ENCODE data around the gene BICD1. TPM values are rescaled to one million over a fixed set of nuclear protein-coding genes. Genes with fewer than 3 reads are reported as not detected.

The BICD1 gene
- total RNA-seq, 1 donor from 2014 or later: 38.6 TPM

DNA sequence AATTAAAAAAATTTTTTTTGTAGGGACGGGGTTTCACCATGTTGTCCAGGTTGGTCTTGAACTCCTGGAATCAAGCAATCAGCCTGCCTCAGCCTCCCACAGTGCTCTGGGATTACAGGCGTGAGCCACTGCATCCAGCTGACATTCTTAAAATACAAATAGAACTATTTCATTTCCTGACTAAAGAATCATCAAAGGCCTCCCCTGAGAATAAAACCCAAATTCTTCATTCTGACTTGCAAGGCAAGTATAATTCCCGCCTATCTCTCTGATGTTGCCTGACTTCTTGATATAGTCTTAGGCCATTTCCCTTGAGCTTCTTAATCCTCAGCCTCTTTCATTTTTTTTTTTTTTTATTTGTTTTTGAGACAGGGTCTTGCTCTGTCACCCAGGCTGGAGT, 4.4 kb upstream of the BICD1 start:
- Mint-ChIP-seq H3K27ac (no peak overlapping the region), H3K4me1 (peaks cover 12% of the 10 kb centered on the region), H3K36me3 (no peaks in the 10 kb centered on the region), H3K9me3 (no peaks in the 10 kb centered on the region), H3K27me3 (ENCODE audit: low read depth) (no peaks in the 10 kb centered on the region), H3K4me3 (no peak overlapping the region)
- TF ChIP-seq, protein P1, sequence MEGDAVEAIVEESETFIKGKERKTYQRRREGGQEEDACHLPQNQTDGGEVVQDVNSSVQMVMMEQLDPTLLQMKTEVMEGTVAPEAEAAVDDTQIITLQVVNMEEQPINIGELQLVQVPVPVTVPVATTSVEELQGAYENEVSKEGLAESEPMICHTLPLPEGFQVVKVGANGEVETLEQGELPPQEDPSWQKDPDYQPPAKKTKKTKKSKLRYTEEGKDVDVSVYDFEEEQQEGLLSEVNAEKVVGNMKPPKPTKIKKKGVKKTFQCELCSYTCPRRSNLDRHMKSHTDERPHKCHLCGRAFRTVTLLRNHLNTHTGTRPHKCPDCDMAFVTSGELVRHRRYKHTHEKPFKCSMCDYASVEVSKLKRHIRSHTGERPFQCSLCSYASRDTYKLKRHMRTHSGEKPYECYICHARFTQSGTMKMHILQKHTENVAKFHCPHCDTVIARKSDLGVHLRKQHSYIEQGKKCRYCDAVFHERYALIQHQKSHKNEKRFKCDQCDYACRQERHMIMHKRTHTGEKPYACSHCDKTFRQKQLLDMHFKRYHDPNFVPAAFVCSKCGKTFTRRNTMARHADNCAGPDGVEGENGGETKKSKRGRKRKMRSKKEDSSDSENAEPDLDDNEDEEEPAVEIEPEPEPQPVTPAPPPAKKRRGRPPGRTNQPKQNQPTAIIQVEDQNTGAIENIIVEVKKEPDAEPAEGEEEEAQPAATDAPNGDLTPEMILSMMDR (IDR thresholded peaks at IDR 0.05; ENCODE audit: unreplicated experiment): no peak
- DNase-seq (ENCODE audit: low spot score in 2 of 2, unreplicated experiment in 2 of 2): no peak

DNA sequence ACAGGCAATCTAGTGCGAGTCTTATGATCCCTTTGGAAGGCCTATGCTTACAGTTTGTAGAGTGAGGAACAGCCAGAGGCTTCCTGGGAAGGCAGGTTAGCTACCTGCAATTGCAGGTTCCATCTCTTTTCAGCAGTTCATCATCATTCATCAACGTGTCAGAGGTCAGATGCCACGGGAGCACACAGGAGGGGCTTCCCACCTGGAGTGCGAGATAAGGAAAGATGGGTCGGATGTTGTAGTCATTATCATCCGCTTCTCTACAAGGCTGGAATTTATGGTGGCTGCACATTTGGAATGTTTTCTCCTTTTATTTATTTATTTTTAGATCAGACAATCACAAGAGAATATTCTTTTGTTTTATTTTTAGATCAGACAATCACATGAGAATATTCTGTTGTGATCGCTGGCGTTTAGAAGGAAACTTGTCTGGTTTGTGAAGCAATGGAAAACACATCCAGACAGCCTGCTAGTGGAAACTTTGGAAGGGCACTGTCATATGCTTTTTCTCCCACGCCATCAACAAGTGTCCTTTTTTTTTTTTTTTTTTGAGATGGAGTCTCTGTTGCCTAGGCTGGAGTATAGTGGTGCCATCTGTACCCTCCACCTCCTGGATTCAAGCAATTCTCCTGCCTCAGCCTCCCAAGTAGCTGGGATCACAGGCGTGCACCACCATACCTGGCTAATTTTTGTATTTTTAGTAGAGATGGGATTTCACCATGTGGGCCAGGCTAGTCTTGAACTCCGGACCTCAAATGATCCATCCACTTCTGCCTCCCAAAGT, 1.9 kb upstream of the BICD1 start:
- H3K4me3 Mint-ChIP-seq: no peak overlapping the region
- no peak for DNase-seq (ENCODE audit: low spot score in 2 of 2, unreplicated experiment in 2 of 2)
- TF ChIP-seq, protein P1 (IDR thresholded peaks at IDR 0.05; ENCODE audit: unreplicated experiment): no peak
- H3K27ac Mint-ChIP-seq: no peak overlapping the region
- H3K9me3 Mint-ChIP-seq: no peaks in the 10 kb centered on the region
- H3K27me3 Mint-ChIP-seq (ENCODE audit: low read depth): no peaks in the 10 kb centered on the region
- peaks cover 28% of the 10 kb centered on the region for H3K4me1 Mint-ChIP-seq
- H3K36me3 Mint-ChIP-seq: no peaks in the 10 kb centered on the region

DNA sequence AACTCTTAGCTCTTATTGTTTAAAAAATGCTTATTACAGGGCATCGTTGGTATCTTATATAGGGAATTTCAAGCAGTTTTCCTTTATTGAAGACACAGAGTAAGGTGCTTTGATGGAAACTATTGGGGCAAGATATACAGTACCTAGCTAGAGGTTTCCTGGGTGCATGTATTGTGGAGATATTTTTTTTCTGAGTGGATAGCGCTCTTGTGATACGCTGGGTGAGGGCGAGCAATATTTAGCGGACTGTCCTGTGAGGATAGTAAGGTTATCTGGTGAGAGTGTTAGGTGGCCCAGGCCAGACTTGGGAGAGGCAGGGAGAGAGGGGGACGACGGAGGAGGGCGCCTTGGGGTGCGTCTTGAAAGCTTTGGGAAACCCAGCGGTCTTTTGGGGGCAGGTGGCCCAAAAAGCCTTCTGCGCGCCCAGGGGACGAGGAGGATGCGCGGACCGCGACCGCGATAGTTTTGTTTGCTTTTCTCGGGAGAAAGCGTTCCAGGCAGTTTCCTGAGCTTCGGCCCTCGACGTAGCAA, 596 bp upstream of the BICD1 start:
- H3K27ac Mint-ChIP-seq: peak overlapping the region; percentile 76
- peak overlapping the region; percentile 71 for H3K4me3 Mint-ChIP-seq
- peaks cover 28% of the 10 kb centered on the region for H3K4me1 Mint-ChIP-seq
- no peaks in the 10 kb centered on the region for H3K36me3 Mint-ChIP-seq
- TF ChIP-seq, protein P1 (IDR thresholded peaks at IDR 0.05; ENCODE audit: unreplicated experiment): no peak
- H3K27me3 Mint-ChIP-seq (ENCODE audit: low read depth): no peaks in the 10 kb centered on the region
- H3K9me3 Mint-ChIP-seq: no peaks in the 10 kb centered on the region
- DNase-seq (ENCODE audit: low spot score in 2 of 2, unreplicated experiment in 2 of 2): no peak

DNA sequence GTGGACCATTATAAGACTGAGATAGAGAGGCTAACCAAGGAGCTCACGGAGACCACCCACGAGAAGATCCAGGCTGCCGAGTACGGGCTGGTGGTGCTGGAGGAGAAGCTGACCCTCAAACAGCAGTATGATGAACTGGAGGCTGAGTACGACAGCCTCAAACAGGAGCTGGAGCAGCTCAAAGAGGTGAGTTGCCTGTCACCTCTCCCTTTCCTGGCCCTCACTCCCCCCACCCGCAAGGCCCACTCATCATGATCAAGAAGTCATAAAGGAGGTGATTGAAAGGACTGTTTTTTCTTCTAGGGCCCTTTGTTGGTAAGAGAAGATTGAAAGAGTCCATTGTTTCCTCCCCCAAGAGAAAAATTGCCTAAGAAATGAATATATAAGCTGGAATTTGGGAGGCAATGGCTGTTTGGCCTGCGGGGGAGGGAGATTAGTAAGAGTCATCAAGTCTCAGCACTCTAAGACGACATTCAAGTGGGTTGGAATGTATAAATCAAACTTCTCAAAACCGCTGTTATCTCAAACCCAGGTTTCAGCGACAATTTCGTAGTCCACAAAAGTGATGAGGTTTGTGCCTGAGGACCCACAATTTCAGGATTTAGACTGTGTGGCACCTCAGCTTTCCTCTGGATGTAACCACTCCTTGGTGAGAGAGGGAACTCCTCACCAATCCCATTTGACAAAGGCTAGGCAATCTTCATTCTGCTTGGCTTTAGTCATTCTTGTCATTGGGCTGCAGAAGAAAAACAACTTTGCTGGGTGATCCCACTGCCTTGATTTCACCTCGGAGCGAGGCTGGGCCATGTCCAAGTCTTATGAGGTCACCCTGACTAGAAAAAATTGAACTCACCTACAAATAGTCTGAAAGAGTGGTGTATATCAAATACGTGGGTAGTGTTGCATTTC, 966 bp downstream of the BICD1 start:
- no peaks in the 10 kb centered on the region for H3K27me3 Mint-ChIP-seq (ENCODE audit: low read depth)
- peak overlapping the region; percentile 87 for H3K4me3 Mint-ChIP-seq
- peaks cover 4% of the 10 kb centered on the region for H3K36me3 Mint-ChIP-seq

DNA sequence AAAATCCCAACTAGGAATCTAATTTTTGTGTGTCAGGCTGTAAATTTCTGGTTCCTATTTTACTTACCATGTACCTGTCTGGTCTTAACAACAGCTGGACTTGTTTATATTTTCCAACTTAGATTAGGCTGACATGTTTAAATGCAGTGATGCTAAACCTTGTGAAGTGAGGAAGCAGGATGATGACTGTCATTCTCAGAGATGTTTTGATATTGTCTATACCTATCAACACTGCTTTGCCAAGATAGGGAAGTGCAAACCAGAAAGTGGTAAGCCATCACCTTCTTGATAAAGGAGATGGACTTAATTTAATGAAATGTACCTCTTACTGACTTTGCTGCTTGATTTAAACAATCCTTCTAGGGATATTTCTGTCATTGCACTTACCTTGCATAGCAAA, 2.1 kb downstream of the BICD1 start:
- Mint-ChIP-seq H3K9me3 (no peaks in the 10 kb centered on the region), H3K27me3 (ENCODE audit: low read depth) (no peaks in the 10 kb centered on the region), H3K4me3 (peak overlapping the region; percentile 41), H3K27ac (no peak overlapping the region), H3K4me1 (peaks cover 28% of the 10 kb centered on the region), H3K36me3 (peaks cover 8% of the 10 kb centered on the region)
- DNase-seq (ENCODE audit: low spot score in 2 of 2, unreplicated experiment in 2 of 2): no peak
- TF ChIP-seq, protein P1 (IDR thresholded peaks at IDR 0.05; ENCODE audit: unreplicated experiment): no peak

More for the DNA sequence above, 966 bp downstream of the BICD1 start:
- Mint-ChIP-seq H3K9me3 (no peaks in the 10 kb centered on the region), H3K4me1 (peaks cover 28% of the 10 kb centered on the region), H3K27ac (peak overlapping the region; percentile 86)
- peak in 1 of 2 experiments; percentile 39 for DNase-seq (ENCODE audit: low spot score in 2 of 2, unreplicated experiment in 2 of 2)
- TF ChIP-seq, protein P1 (IDR thresholded peaks at IDR 0.05; ENCODE audit: unreplicated experiment): no peak
